GM18870 (cell line): Measurements from ENCODE around the gene TAS2R38.
"Not testable (repeated sequence)": the region's sequence is repeated elsewhere in the genome, so short reads cannot be mapped to it uniquely, and the experiment has no call there.

Experiments
- ATAC-seq: cut with Tn5 transposase; IDR thresholded peaks from one replicate; pipeline ENCODE4 v1.9.1; 2021; ENCODE audit warnings: moderate library complexity; ENCODE audit not compliant: unreplicated experiment

Gene TAS2R38

GRCh38 chr7:141973673-141974072 is at the start of gene TAS2R38:
Gene TAS2R38, minus strand, starts transcription at chr7:141973773. Its CDS starts 84 bp downstream, at chr7:141973689.
- ATAC-seq, result no peak

GRCh38 chr7:142018154-142018553 is 44.6 kb upstream of the TAS2R38 start:
- no peak for ATAC-seq

- ATAC-seq, result no peak
These were observed 43.9 kb upstream of the TAS2R38 start for GRCh38 chr7:142017451-142017850.

GRCh38 chr7:142012825-142013511 is 39.4 kb upstream of the TAS2R38 start:
- ATAC-seq, result no peak

DNA sequence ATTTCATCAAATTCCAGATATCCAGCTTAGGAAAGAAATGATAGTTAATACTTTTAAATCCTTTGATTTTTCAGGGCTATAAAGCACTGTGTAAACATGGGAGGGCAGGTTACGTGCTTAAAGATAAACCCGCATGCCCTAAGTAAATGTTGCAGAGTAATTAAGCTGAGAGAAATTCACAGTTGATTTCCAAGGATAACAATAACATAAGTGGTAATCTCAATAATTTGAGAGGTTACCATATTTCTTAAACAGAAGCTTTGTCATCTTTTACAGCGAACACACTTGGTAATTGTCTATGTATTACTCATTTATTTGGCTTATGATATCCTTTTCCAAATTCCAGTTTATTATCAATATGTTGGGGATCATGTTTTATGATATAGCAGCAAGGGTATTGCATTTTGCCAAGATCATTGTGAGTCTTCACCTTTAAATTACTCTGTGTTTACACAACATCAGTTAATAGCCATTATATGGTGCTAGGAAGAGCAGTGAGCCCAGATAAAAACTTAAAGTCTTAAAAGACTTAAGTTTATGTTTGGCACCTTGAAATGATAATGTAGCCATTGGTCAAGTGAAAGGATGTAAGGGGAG is 37.5 kb upstream of the TAS2R38 start:
- no peak for ATAC-seq

DNA sequence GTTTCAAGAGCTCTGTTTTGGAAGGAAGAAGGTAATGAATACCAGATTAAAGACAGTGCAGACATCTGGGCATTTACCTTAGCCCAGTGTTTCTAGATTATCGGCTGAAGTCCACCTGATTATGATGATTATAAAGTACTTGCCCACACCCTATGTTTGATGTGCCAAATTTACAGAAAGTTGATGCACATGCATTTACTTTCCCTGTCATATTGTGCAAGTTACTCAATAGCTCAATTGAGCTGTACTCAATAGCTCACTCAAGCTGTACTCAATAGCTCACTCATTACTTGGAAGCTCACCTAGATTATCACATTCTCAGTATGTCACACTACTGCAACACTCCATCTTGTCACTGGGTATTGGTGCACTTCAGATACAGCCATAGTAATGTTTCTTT is 35.6 kb upstream of the TAS2R38 start:
- no peak for ATAC-seq

DNA sequence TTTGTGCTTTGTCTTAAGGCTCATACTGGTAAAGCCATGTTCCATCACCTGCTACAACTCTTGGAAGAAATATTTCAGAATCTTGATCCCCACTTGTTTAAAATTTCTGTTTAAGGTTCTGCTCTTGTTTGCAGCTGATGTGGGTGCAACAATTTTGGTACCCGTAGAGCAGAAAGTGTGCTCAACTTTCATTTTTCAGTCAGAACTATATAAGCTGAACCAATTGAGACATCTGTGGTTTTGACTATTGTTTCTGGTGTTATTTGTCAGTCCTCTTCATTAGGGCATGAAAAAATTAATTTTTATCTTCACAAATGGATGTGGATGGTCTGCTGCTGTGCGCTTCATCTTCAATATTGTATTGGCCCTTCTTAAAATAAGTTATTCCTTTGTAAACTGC is 33.0 kb upstream of the TAS2R38 start:
- ATAC-seq, result no peak

GRCh38 chr7:142002179-142002578 is 28.6 kb upstream of the TAS2R38 start:
- ATAC-seq, result no peak

- ATAC-seq, result no peak
These were observed 27.7 kb upstream of the TAS2R38 start for GRCh38 chr7:142001163-142001874.

GRCh38 chr7:142000244-142000643 is 26.7 kb upstream of the TAS2R38 start:
- ATAC-seq, result no peak

GRCh38 chr7:141999058-141999623 is 25.6 kb upstream of the TAS2R38 start:
- ATAC-seq, result no peak

DNA sequence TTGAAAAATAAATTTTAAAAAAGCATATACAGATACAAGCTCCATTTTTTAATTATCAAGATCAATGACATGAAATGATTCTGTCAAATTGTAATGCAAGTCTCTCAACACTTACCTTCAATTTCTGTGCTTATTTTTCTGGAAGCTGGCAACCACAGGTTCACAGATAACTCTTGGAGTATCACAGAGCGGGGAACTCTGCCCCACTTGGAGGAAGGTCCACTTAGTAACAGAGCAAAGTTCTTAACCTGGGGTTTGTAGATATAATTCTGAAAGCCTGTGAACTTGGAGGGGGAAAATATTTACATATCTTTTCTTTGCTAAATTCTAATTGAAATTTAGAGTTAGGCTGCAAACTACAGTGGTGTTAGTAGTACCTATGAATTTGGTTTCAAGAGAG is 19.8 kb upstream of the TAS2R38 start:
- no peak for ATAC-seq

DNA sequence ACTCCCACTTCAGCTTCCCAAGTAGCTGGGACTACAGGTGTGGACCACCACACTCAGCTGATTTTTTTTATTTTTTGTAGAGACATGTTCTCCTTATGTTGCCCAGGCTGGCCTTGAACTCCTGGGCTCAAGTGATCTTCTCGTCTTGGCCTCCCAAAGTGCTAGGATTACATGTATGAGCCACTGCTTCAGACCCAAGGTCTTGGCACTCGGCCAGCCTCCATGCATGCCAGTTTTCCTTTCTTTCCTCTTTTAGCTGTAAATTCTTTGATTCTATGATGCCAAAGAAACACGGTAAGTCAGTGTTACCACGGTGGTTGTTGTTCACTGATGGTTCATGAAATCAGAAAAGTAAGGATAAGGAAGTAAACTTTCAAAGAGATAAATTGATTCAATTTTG is 19.1 kb upstream of the TAS2R38 start:
- no peak for ATAC-seq

DNA sequence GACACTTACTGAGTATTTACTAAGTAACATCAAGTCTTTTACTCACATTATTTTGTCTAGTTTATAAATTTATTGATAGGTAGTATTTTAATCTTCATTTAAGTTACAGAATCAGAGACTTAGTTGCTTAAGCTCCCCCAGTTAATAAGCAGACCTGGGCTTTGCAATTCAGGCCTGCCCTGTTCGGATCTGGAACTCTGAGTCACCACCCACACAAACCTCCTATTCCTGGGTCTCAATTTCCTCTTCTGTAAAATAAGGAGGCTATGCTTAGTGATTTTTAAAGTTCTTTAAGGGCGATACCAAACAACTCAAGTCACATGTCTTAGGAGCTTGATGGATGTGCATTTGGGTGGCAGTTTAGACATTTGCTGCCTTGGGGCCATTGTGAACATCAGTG is 18.6 kb upstream of the TAS2R38 start:
- ATAC-seq, result no peak

- ATAC-seq, result no peak
These were observed 17.6 kb upstream of the TAS2R38 start for GRCh38 chr7:141991140-141991539.

DNA sequence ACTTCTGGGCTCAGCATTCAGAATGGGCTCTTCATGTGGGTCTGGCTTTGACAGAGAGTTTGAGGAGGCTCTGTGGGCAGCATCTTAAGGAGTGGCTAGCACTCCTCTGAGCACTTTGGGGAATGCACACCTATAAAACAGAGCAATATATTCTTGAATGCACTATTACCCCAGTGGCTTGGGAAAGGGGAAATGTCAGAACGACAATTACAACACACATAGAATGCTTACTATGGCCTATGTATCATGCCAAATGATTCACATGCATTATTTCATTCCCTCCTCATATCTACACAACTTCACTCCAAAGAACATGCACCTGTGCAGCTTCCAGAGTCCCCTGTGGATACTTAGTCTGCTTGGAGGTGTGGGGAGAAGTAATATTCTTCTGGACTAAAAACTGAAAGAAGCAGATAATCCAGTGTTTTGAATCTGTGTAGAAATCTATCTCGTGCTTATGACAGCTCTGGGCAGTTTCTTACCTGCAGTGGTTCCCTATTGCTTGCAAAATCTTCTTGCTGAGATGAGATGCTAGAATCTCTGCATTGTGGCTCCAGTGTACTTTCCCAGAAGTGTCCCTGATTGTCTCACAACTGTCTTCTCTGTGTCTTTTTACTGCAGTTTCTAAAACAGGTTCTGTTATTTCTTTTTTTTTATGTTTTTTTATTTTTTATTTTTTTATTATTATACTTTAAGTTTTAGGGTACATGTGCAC is 16.6 kb upstream of the TAS2R38 start:
- ATAC-seq, result no peak

DNA sequence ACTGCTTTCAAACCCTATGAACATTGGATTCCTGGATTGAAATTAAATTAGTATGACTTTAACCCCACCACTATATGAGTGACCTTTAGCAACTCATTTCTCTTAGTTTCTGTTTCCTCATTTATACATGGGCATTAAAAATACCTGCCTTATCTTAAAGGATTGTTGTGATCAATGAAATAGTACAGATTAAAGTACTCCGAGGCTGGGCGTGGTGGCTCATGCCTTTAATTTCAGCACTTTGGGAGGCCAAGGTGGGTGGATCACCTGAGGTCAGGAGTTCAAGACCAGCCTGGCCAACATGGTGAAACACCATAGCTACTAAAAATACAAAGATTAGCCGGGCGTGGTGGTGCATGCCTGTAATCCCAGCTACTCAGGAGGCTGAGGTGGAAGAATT is 14.2 kb upstream of the TAS2R38 start:
- ATAC-seq, result not testable (repeated sequence)

DNA sequence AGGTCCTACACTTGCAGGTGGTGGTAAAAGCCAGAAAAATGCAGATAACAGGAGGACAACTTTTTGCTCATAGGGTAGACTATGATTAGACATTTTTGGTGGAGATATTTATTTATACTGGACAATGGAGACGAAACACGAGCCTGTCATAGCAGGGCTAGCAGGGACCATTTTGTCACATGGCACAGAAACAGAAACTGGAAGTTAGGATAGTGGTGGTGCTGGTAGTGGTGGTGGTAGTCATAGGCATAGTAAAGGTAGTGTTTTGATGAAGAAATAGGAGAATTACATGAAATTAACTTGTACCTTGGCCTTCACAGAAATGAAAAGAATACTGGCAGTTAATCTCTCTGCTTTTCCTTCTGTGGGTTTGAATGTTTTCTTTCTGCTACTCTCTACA is 13.3 kb upstream of the TAS2R38 start:
- ATAC-seq, result no peak

GRCh38 chr7:141985926-141986325 is 12.4 kb upstream of the TAS2R38 start:
- ATAC-seq, result not testable (repeated sequence)

DNA sequence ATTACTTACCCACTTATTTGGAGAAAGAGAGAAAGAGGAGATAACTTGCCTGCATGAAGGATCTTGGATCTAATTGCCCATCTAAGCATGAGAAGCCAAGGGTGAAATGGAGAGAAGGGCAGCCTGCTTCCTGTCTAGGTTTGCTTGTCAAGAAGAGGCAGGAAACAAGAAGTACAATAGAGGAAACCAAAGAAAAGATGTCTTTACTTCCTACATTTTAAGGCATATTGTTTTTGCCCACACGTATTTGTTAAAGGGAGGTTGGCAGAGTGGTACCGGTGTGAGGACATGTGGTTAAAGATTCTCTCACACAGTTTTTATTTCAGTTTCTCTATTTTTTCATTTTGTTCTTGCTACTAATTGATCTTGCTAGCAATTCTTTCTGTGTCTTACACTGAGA is 6.0 kb upstream of the TAS2R38 start:
- ATAC-seq, result no peak

GRCh38 chr7:141978351-141978750 is 4.8 kb upstream of the TAS2R38 start:
- no peak for ATAC-seq
